HG02678 (cell line): ENCODE results near the gene LRRC71.
"Not testable (repeated sequence)": the region's sequence is repeated elsewhere in the genome, so short reads cannot be mapped to it uniquely, and the experiment has no call there.

Experiments
- ATAC-seq: cut with Tn5 transposase; IDR thresholded peaks from one replicate; pipeline ENCODE4 v1.9.1; 2021; ENCODE audit warnings: mild to moderate bottlenecking, moderate library complexity; ENCODE audit not compliant: unreplicated experiment

Gene LRRC71

DNA sequence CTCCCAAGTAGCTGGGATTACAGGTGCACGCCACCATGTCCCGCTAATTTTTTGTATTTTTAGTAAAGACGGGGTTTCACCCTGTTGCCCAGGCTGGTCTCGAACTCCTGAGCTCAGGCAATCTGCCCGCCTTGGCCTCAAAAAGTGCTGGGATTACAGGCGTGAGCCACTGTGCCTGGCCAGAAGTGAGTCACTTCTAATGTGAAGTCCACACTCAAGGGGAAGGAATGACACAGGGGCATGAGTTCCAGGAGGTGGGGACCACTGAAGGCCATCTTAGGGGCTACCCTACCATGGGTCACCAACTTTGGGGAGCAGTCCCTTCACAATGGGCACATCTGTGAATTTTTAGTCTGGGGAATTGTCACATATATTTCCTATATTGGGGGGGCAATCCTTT lies 6.3 kb downstream of the LRRC71 start:
- not testable (repeated sequence) for ATAC-seq

DNA sequence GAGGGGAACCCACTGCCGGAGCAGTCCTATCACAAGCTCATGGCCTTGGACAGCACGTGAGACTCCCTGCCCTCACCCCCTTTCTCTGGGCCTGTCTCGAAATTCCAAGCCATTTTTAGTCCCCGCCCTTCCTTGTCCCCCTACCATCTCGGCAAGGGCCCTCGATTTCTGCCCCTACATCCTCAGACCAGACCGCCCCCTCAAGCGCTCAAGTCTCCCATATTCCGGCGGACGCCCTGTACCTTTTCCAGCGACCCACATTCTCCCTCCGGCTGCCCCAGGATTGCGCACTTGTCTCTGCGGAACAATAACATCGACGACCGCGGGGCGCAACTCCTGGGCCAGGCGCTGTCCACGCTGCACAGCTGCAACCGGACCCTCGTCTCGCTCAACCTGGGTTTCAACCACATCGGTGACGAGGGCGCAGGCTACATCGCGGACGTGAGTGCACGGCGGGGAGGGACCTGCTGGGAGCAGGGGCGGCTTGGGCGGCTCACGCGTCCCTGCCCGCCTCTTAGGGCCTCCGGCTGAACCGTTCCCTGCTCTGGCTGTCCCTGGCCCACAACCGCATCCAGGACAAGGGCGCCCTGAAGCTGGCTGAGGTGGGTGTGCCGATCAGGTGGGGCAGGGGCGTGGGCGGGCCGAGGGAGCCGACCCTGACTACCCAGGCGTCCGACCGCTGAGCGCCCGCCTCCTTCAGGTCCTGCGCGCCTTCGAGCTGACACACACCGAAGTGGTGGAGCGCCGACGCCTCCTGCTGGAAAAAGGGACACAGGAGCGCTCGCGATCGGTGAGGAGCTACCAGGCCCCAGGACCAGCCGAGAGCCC lies 7.0 kb downstream of the LRRC71 start:
- ATAC-seq = no peak

DNA sequence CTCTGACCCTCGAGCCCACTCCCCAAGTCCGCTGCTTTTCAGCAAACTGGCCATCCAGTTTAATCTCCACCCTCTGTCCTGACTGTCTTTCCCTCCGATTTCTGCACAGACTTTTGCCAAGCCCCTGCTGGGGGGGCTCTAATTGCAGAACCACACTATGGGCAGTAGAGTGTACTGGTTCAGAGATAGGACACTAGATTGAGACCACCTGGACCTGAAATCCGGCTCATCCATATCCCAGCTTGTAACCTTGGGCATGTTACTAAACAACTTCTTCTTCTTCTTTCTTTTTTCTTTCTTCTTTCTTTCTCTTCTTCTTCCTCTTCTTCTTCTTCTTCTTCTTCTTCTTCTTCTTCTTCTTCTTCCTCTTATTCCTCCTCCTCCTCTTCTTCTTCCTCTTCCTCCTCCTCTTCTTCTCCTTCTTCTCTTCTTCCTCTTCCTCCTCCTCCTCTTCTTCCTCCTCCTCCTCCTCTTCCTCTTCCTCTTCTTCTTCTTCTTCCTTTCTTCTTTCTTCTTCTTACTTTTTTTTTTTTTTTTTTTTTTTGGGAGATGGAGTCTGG lies 7.7 kb downstream of the LRRC71 start:
- no peak for ATAC-seq

DNA sequence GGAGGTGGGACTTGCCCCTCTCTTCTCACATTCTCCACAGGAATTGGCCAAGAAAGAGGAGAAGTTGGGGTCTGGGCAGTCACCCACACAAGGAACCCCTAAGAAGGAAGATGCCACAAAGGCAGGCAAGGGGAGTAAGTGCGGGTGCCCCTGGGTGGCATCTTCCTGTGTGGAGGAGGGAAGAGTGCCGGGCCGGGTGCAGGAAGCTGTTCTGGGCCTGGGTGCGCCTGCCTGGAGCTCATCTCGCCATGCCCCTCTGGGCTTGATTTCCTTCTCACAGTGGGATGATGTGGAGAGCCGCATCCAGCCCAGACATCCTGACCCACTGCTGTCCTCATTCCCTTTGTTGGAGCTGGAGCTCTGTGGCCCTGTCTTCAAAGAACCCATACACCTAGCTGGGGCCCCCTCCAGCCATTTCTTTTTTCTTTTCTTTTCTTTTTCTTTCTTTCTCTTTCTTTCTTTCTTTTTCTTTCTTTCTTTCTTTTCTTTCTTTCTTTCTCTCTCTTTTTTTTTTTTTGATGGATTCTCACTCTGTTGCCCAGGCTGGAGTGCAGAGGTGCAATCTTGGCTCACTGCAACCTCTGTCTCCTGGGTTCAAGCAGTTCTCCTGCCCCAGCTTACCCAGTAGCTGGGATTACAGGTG lies 9.3 kb downstream of the LRRC71 start:
- ATAC-seq = no peak

DNA sequence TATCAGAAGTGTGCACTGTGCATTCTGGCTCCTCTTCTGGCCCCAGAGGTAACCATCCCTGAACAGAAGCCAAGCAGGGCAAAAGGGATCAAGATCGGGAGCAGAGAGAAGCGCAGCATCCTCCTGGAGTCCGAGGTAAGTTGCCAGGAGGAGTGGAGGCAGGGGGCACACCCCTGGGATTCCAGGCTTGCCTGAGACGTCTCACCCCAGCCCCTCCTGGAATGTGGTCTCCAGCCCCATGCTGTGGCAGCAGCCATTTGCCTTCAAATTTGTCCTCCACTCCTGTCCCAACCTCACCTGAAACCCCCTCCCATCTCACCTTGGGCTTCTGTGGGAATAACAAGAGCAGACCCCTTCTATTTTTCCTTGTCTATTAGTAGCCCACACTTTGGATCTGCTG lies 10.1 kb downstream of the LRRC71 start:
- no peak for ATAC-seq

DNA sequence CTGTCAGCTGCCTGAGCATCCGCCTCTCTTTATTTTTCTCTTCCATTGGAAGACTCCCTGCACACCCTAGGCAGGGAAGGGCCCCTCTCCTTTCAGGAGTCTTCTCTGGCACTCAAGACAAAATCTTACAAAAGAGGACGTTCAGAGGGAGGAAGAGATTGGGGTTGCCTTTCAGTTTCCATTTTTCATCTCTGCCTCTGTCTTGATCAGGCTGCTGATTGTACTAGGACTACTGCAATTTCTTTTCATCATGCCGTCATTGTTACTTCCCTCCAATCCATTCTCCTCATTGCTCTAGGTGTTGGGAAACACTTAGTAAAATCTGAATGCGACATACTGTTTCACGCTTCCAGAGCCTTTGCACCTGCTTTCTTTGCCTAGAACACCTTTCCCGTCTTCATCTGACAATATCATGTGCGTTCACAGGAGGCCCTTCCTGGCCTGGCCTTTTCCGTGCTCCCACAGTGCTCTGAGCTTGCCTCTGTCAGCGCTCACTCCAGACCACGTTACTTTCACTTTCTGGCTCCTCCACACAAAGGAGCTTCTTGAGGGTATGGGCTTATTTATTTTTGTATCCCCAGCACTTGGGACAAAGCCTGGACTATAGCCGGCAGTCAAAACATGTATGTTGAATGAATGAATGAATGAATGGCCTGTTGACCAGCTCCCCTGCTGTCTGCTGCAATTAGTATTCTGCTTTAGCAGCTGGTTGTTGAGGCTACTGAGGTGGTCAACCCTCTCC lies 10.9 kb downstream of the LRRC71 start:
- ATAC-seq = no peak

DNA sequence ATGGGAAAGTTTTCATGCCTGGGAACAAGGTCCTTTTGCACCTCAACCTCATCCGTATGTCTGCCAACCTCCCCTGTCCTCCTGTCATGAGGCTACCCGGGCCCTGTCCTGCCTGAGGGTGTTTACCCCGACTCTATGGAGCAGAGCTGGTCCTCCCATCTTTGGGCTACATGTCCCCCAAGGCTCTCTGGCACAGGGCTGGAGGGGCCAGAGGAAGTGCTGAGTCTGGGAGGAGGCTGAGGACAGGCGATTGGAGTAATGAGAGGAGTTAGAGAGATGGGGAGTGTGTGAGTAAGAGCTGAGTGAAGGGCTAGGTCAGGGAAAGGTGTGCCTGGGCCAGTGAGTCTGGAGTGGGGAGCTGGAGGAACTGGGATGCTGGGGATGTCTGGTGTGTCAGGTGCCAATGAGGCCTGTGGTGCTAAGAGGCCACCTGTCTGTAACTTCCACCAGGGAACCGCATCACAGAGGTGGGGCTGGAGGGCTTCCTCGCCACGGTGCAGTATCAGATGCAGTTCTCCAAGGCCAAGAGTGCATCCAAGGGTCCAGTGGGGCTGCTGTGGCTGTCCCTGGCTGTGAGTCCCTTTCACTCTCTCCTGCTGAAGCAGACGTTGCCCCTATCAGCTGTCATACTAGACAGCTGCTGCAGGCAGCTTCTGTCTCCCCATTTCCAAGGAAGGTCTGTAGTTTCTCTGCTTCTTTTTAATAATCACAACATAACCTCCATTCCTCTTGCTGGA lies 11.7 kb downstream of the LRRC71 start:
- no peak for ATAC-seq

DNA sequence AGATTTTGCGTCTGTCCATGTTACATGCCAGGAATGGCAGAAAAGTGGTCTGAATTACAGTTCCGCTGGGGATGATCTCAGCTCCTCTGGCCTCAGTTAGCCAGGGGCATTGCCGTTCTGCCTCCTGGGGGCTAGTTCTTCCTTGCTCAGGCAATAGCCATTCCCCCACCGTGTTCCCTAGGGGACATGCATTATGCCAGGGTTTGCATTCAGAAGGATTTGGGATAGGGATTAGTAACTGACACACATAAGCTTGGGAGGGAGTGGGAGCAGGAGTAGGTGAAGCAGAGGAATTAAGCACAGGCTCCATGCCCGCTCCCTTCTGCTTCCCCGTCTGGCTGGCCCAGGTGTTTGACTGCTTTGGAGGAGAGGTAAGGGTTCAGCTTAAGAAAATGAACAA lies 12.7 kb downstream of the LRRC71 start:
- ATAC-seq = no peak

DNA sequence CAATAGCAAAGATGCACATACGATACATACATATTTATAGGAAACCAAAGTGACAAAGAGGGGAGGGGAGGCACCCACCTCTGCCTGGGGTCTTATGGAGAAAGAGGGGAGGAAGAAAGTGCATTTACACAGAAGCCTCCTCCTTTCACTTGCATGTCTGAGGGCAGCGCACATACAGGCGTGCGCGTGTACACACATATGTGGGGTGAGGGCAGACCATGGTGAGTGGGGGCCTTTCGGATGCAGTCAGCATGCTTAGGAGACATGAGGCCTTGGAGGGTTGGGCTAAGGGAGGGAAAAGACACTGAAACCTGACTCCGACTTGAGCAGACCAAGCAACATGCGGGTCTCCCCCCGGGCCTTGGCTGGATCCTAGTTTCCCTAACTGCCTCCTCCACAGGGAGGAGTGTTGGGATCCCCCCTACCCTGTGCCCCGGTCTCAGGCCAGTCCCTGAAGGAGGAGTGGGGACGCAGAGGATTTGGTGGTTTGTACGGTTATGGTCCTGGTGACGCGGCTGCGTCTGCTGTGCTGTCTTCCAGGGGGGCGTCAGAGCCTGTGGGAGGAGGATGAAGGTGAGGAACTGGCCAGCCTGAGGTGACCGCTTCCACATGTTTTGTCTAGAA lies 15.2 kb downstream of the LRRC71 start:
- ATAC-seq = no peak

DNA sequence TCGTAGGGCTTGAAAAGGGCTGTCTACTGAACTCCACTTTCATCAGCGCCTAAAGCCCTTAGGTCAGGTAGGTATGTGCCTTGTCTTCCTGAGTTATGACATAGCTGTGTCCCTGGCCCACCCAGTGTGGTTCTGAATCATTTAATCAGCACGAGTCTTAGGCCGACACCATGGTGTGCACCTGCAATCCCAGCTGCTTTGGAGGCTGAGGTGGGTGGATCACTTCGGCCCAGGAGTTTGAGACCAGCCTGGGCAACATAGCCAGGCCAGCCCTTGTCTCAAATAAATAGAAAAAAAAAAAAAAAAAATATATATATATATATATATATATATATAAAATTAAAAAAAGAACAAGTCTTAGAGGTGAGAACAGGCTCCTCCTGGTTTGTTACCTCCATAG lies 15.8 kb downstream of the LRRC71 start:
- ATAC-seq = no peak

DNA sequence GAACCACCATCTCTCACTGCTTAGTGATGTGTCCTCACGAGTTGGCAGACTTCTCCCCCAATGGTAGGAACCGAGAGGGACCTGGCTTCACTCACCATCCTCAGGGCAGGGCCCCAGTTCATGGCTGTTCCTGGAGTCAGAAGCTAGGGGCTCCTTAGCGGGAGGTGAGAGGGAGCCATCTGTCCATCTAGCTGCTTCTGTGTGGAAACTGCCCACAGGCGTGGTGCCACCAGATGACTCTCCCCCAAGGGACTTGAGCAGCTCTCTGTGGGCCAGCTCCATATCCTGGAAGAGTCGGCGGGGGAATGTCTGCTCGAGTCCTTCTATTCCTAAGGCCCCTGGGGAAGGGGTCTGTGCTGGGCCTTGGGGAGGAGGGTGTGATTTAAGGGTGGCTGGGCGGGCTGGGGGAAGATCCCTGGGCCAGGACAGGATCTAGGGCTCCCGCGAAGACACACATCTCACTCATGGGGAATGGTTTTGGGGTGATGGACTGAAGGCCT lies 16.3 kb downstream of the LRRC71 start:
- ATAC-seq = no peak

DNA sequence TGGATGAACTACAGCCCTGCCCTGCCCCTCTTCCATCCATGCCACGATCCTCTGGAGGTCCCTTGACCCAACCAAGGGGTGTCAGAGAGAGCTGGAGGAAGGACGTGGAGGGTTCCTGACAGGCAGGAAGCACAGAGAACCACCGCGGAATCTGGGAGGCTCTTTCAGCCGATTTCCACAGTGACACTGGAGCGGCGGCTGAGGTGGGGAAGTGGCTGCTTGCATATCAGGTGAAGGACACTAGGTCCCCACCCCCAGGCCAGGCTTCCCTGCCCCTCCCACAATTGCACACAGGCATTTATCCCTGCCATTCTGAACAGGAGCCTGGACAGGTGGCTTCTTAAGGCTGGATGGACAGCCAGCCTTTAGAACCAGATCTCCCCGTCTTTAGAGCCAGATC lies 17.5 kb downstream of the LRRC71 start:
- ATAC-seq = no peak

DNA sequence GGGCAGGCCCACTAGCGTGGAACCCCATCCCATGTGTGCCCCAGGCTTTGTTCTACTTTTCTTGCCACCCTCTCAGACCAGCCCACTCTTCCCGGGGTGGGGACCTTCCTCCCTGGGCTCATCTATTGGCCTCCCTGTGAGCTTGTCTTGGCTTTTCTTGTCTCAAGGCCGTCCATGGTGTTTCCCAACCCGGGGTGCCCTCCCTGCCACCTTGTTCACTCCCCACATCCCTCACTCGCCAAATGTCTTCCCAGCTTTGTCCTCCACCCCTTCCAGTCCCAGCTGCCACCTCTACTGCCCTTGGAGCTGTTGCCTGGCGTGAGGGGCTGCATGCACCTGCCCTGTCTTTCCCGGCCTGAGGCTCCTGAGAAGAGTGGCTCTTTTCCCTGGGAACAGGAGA lies 18.4 kb downstream of the LRRC71 start:
- ATAC-seq = no peak

DNA sequence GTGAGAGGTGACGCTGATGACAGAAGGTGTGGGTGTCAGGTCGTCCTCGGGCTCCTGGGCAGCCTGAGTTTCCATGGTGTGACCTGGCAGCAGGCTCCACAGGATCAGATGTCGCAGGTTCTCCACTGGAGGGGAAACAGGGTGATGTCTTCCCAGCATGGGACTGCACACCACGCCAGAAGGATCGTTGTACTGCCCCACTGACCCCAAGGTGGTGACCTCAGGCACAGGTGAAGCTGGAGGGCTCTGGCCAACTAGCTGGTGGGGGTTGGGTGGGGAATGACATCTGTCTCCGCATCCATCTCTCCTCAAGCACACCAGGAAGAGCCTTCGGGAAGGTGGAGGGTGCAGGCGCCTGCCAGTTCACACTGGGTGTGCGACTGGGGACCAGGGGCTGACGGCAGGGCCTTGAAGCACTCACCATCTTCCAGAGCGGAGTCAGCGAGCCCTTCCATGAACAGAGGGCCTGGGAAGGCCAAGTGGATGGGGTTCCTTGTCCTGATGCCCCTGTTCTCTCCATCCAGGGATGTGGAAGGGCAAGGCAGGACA lies 19.4 kb downstream of the LRRC71 start:
- ATAC-seq = no peak

DNA sequence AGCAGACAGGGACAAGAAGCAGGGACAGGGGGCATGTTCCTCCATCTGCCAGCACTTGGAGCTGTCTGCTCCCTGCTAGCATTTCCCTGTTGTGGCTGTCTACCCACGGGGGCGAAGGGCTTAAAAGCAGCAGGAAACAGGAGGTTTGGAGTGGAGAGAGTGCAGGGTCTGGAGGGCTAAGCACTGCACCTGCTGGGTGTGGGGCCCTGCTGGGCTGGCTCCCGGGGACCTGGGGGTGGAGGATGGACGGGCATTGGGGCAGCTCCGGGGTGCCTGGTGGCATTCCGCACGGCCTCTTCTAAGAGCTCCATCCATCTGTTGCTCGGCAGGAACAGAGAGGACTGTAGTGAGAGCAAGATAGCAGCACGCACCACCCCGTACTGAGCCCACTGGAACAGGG lies 21.2 kb downstream of the LRRC71 start:
- no peak for ATAC-seq

DNA sequence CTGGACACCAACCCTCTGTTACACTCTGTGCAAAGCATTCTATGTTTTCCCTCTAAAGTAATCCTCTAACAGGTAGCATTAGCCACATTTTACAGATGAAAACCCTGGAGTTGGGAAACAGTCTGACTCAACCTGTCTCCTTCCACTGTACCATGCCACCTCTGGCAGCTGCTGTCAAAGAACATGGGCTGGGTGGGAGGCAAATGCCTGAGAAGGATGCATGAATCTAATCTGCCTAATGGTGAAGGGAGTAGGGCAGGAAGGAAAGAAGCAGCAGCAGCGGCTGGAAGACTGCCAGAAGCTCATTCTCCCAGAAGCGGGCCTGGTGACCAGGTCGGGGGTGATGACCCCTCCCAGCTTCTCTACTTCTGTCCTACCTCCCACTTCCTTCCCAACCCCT lies 21.7 kb downstream of the LRRC71 start:
- ATAC-seq = no peak

DNA sequence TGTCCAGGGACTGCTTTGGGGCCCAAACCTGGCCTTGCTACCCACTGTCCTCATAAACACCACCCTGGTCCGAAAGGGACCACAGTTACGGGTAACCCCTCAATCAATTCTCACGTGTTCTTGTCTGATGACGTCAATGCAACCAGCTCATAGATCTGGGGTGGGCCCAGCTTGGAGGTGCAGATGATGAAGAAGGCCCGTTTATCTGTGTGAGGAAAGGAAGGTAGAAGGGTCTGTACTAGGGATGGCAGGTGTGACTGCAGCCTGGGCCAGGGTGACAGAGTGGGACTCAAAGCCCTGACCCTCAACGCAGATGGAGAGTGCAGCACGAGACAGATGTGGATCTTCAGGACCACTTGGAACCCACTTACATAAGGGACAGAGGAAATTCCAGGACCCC lies 22.1 kb downstream of the LRRC71 start:
- ATAC-seq = no peak

DNA sequence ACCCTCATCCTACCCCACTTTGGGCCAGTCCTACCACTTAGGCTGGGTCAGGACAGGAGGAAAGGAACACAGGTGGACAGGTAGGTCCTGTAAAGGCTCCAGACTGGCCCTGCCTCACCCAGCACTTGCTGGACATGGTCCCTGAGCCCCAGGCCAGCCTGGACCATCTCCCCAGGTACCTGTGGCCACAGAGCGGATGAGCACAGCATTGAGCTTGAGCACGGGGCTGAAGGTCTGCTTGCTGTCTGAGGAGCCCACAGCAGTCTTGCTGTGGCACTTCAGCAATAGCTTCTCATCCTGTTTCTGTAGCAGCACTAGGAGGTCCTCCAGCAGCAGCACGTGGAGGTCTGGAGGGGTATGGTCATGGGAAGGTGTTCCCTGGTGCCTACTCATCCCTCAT lies 23.3 kb downstream of the LRRC71 start:
- no peak for ATAC-seq

DNA sequence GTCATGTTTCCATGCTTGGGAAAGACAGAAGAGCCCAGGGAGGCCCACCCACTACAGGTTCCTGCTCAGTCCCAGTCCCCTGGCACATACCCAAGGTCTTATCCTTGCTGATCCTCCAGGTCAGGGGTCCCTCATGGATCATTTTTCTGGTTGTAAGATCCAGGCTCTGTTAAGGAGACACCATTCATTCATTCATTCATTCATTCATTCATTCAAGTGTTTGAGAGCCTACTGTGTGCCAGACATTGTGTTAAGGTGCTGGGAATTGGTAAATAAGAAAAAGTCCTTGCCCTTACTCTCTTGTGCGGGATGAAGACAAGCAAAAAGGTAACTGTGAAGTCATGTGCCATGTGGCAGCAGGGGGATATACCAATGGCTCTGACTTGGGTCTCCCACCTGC lies 23.8 kb downstream of the LRRC71 start:
- ATAC-seq = no peak

DNA sequence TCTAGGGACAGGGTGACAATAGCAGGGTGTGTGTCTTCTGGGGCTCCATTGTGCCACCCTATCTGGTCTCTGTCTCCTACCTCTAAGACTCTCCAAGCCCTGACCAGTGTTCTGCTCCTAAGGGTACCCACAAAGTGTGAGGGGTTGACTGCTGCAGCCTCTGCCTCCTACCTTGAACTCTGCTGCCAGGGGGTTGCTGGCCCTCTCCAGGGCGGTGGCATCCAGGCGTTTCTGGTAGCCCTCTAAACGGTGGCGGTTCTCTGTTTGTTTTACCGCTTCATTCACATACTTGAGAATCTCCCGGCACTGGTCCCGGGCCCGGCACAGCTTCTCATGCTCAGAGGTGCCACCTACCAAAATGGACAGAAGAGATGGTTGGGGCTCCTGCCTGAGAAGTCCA lies 24.4 kb downstream of the LRRC71 start:
- no peak for ATAC-seq
